ENCODE results near the gene DCHS2. TPM values are rescaled to one million over a fixed set of nuclear protein-coding genes. Genes with fewer than 3 reads are reported as not detected.

DCHS2 gene
- total and polyA plus RNA-seq, 10 of the 15 experiments (the other 5 are each of a cell fraction or from before 2014, with no cell fraction given) = 0.01 to 0.31 (median 0.06) TPM; not detected in 3

- intact Hi-C loops (cut with micrococcal nuclease; ENCODE audit: unreplicated experiment) = no loop called here
- 37% methylated on average over 3 of the region's 3 CpGs for WGBS (ENCODE audit: insufficient coverage, insufficient replicate concordance, low lambda C conversion rate, missing lambda C conversion rate)
- no peak overlapping the region for H3K9ac ChIP-seq (ENCODE audit: control insufficient read depth, insufficient read depth, low read length)
- no peaks in the 10 kb centered on the region for H3K4me1 ChIP-seq (ENCODE audit: control insufficient read depth, insufficient read depth, low read length)
- peaks cover 0 to 2% of the 10 kb centered on the region in 2 experiments; a peak in 3 of 4 replicates for H3K27me3 ChIP-seq (replicated peaks in 1 of 2; ENCODE audit: control insufficient read depth in 2 of 2, insufficient read depth in 2 of 2, low read length in 1 of 2)
- ChIA-PET SMC1A (ENCODE audit: uncharacterized antibody, unreplicated experiment) (interaction anchor here (0.8 kb wide), 1 partner anchor 26 kb away, joined by 3 read pairs; no protein-coding TSS in a partner anchor), POLR2A (no interaction called here), CTCF (interaction anchor here (0.8 to 0.9 kb wide), 3 partner anchors 21 to 61 kb away, joined by 3 to 4 read pairs (median 3); no protein-coding TSS in a partner anchor), RAD21 (ENCODE audit: unreplicated experiment) (no interaction called here)
- DNase-seq (ENCODE audit: low read depth, low spot score) = no peak
- H3K4me2 ChIP-seq (ENCODE audit: control insufficient read depth, insufficient read depth) = no peak overlapping the region
- H3K4me3 ChIP-seq = no peak overlapping the region
- no peaks in the 10 kb centered on the region for H3K79me2 ChIP-seq (ENCODE audit: control insufficient read depth, insufficient read depth, low read length)
- H3K27ac ChIP-seq (ENCODE audit: control insufficient read depth, insufficient read depth) = no peak overlapping the region
- no peaks in the 10 kb centered on the region for H3K36me3 ChIP-seq (ENCODE audit: control insufficient read depth in 2 of 2, insufficient read depth in 2 of 2, low read length in 1 of 2)
- FAIRE-seq = no peak
- H2AFZ ChIP-seq (ENCODE audit: control insufficient read depth, low read depth, low read length) = no peak overlapping the region
- in situ Hi-C loops (cut with MboI) = no loop called here
- ATAC-seq = no peak
- no peaks in the 10 kb centered on the region for H4K20me1 ChIP-seq (ENCODE audit: control insufficient read depth, insufficient read depth)
- BruUV-seq (replicated peaks) = no TSS peak
- no peaks in the 10 kb centered on the region for H3K9me3 ChIP-seq (replicated peaks; ENCODE audit: control insufficient read depth, insufficient read depth, low read length)
- no peak for TF ChIP-seq SKIL (IDR thresholded peaks at IDR 0.05; ENCODE audit: low read depth, poor library complexity, severe bottlenecking)
- TF ChIP-seq ZNF274 (IDR thresholded peaks at IDR 0.05; ENCODE audit: insufficient read depth, insufficient read length) = no peak
- no peak for TF ChIP-seq JUND (IDR thresholded peaks at IDR 0.05; ENCODE audit: low read depth, low read length)
- TF ChIP-seq NR2F1 (conservative IDR thresholded peaks at IDR 0.05) = no peak
- TF ChIP-seq CREB1 (IDR thresholded peaks at IDR 0.05; ENCODE audit: low read depth) = no peak
- no peak for TF ChIP-seq BMI1 (IDR thresholded peaks at IDR 0.05; ENCODE audit: borderline replicate concordance)
- no peak for TF ChIP-seq ZBTB33 (IDR thresholded peaks at IDR 0.05)
- no peak for TF ChIP-seq SREBF1 (IDR thresholded peaks at IDR 0.05; ENCODE audit: low read length)
- TF ChIP-seq ASH2L (IDR thresholded peaks at IDR 0.05; ENCODE audit: borderline replicate concordance, low read depth) = no peak
- TF ChIP-seq RBBP5 (conservative IDR thresholded peaks at IDR 0.05) = no peak
- no peak for TF ChIP-seq ZBTB11 (CRISPR knock-in tag; IDR thresholded peaks at IDR 0.05)
- no peak for TF ChIP-seq KLF5 (IDR thresholded peaks at IDR 0.05; ENCODE audit: partially characterized antibody)
- TF ChIP-seq TARDBP (IDR thresholded peaks at IDR 0.05; ENCODE audit: borderline replicate concordance) = no peak
- TF ChIP-seq USF2 (IDR thresholded peaks at IDR 0.05; ENCODE audit: borderline replicate concordance, low read depth, low read length) = no peak
- no peak for TF ChIP-seq WRNIP1 (IDR thresholded peaks at IDR 0.05; ENCODE audit: borderline replicate concordance, low read depth, low read length)
- TF ChIP-seq RFX5 (IDR thresholded peaks at IDR 0.05; ENCODE audit: low read depth, low read length) = no peak
- no peak for TF ChIP-seq PAX5 (IDR thresholded peaks at IDR 0.05; ENCODE audit: borderline replicate concordance, low read depth, low read length)
Observed at GRCh38 chr4:154441982-154442381, 49.6 kb downstream of the DCHS2 start.

Data from GM12878 (cell line).